Neural crest cell (in vitro differentiated cells): ENCODE results near the gene ZCCHC7. TPM values are rescaled to one million over a fixed set of nuclear protein-coding genes. Genes with fewer than 3 reads are reported as not detected.

ENCODE experiments used
- DNase-seq: peaks from one replicate; pipeline ENCODE4 v3.0.0; 2021; ENCODE audit warnings: low read depth, mixed read lengths, low spot score
- H3K27ac Mint-ChIP-seq: one replicate; pipeline ENCODE4 v1.8.0; 2021; ENCODE audit warnings: mild to moderate bottlenecking, mixed read lengths; ENCODE audit not compliant: unreplicated experiment
- H3K27me3 Mint-ChIP-seq: 2 replicates; pipeline ENCODE4 v1.8.0; 2021; ENCODE audit warnings: low read depth, mild to moderate bottlenecking, mixed read lengths
- H3K36me3 Mint-ChIP-seq: 2 replicates; pipeline ENCODE4 v1.8.0; 2021; ENCODE audit warnings: low read depth, mild to moderate bottlenecking, mixed read lengths
- H3K4me1 Mint-ChIP-seq: 2 replicates; pipeline ENCODE4 v1.8.0; 2021; ENCODE audit warnings: mixed read lengths
- H3K4me3 Mint-ChIP-seq: one replicate; pipeline ENCODE4 v1.8.0; 2021; ENCODE audit warnings: mild to moderate bottlenecking, mixed read lengths
- H3K9me3 Mint-ChIP-seq: 2 replicates; pipeline ENCODE4 v1.8.0; 2021; ENCODE audit warnings: mixed read lengths
- total RNA-seq: library from RNA; stranded (reverse); gene quantifications from 2 replicates; pipeline ENCODE4 v1.2.1, GENCODE V29; 2021
- TF ChIP-seq, protein P1 (sequence below): fragments of 200-600 bp; sonication (generic); conservative IDR thresholded peaks from 2 replicates; pipeline ENCODE4 v1.5.0; 2021; ENCODE audit warnings: antibody characterized with exemption, mild to moderate bottlenecking

Gene ZCCHC7
- total RNA-seq, 1 donor from 2014 or later, result 21.6 TPM

DNA sequence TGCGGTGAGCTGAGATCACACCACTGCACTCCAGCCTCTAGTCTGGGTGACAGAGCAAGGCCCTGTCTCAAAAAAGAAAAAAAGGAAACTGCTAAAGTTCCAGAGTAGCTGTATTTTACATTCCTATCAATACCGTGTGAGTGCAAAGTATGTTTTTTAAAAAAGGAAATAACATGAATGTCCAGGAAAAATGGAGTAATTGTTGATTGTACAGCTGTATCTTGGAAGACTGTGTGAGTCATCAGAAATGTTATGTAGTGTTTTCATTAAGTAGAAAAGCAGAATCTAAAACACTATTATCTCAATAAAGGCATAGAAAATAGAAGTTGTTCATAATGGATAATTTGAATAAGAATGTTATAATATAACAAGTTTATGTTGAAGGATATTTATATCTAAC, 53.9 kb downstream of the ZCCHC7 start:
- H3K9me3 Mint-ChIP-seq, result no peaks in the 10 kb centered on the region
- peaks cover 11% of the 10 kb centered on the region for H3K36me3 Mint-ChIP-seq
- no peak overlapping the region for H3K4me3 Mint-ChIP-seq
- TF ChIP-seq, protein P1, sequence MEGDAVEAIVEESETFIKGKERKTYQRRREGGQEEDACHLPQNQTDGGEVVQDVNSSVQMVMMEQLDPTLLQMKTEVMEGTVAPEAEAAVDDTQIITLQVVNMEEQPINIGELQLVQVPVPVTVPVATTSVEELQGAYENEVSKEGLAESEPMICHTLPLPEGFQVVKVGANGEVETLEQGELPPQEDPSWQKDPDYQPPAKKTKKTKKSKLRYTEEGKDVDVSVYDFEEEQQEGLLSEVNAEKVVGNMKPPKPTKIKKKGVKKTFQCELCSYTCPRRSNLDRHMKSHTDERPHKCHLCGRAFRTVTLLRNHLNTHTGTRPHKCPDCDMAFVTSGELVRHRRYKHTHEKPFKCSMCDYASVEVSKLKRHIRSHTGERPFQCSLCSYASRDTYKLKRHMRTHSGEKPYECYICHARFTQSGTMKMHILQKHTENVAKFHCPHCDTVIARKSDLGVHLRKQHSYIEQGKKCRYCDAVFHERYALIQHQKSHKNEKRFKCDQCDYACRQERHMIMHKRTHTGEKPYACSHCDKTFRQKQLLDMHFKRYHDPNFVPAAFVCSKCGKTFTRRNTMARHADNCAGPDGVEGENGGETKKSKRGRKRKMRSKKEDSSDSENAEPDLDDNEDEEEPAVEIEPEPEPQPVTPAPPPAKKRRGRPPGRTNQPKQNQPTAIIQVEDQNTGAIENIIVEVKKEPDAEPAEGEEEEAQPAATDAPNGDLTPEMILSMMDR, result no peak
- H3K27ac Mint-ChIP-seq, result no peak overlapping the region
- peaks cover 3% of the 10 kb centered on the region for H3K4me1 Mint-ChIP-seq
- DNase-seq, result no peak
- no peaks in the 10 kb centered on the region for H3K27me3 Mint-ChIP-seq

DNA sequence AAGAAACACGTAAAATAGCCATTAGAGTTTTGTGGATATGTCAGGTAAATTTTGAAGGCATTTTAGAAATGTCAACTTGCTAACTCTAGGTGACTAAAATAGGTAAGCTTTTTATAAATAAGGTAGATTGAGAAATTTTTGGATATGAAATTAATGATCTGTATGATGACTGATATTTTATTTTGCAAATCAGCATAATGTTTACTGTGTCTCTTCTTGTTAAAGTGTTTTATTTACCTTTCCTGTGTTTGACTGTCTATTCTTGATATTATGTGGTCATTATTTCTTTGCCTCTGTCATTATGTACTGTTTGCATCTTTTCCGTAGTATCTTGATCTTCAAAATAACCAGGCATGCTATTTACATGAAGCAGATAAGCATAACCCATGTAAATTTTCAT, 58.4 kb downstream of the ZCCHC7 start:
- Mint-ChIP-seq H3K36me3 (peaks cover 8% of the 10 kb centered on the region), H3K27ac (no peak overlapping the region), H3K9me3 (peaks cover 3% of the 10 kb centered on the region), H3K4me1 (peaks cover 4% of the 10 kb centered on the region), H3K4me3 (no peak overlapping the region), H3K27me3 (no peaks in the 10 kb centered on the region)
- TF ChIP-seq, protein P1, result no peak
- DNase-seq, result no peak

DNA sequence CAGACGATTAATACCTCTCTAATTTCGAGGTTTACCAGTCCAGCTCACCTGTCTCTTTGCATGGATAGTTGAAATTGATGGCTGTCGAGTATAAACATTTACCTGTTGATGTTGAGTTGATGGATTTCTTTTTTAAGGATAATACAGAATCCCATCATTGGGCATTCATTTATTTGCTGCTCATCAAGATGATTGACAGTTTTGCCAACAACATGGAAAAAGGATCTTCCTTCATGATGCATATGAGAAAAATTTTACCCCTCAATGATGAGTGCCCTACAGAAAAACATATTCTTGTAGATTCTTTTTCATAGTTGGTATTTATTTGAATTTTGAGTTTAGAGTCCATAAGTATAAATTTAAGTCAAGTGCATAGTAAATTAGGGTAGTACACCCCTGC, 59.2 kb downstream of the ZCCHC7 start:
- peaks cover 11% of the 10 kb centered on the region for H3K4me1 Mint-ChIP-seq
- TF ChIP-seq, protein P1, result no peak
- peaks cover 8% of the 10 kb centered on the region for H3K36me3 Mint-ChIP-seq
- H3K4me3 Mint-ChIP-seq, result no peak overlapping the region
- no peak for DNase-seq
- no peak overlapping the region for H3K27ac Mint-ChIP-seq
- H3K27me3 Mint-ChIP-seq, result no peaks in the 10 kb centered on the region
- peaks cover 3% of the 10 kb centered on the region for H3K9me3 Mint-ChIP-seq

DNA sequence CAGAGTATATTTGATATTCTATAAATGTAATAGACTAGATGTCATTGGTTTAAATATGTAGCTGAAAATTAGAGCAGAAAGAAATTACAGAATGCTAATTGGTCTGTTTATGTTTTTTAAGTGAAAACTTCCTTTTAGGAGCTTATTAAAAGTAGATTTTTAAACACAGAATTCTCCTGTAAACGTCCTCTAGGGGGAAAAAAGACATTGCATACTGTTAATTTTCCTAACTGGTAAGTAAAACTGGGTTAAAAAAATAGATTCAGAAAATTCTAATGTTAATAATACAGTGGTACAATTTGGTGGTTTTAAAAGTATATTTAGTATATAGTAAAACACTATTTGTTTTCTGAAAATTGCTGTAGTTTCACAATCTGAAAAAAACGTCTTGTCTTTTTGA, 59.8 kb downstream of the ZCCHC7 start:
- peaks cover 10% of the 10 kb centered on the region for H3K36me3 Mint-ChIP-seq
- H3K4me3 Mint-ChIP-seq, result no peak overlapping the region
- DNase-seq, result no peak
- H3K4me1 Mint-ChIP-seq, result peaks cover 13% of the 10 kb centered on the region
- TF ChIP-seq, protein P1, result peak; percentile 44
- H3K27ac Mint-ChIP-seq, result no peak overlapping the region
- H3K27me3 Mint-ChIP-seq, result no peaks in the 10 kb centered on the region
- H3K9me3 Mint-ChIP-seq, result peaks cover 3% of the 10 kb centered on the region

DNA sequence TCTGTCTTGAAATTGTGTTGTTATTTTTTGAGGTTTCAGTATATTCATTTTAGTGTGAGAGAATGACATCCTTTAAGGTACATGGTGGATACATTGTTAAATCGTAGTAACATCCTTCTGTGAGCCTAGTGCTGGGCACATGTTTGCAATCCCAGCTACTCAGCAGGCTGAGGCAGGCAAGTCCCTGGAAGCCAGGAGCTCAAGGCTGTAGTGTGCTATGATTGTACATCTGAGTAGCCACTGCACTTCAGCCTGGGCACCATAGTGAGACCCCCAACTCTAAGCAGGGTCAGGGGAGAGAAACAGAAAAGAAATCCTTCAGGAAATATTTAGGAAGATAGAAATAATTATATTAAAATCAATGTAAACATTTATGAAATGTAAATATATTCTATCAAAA, 62.3 kb downstream of the ZCCHC7 start:
- TF ChIP-seq, protein P1, result no peak
- Mint-ChIP-seq H3K4me1 (peaks cover 13% of the 10 kb centered on the region), H3K4me3 (no peak overlapping the region), H3K27me3 (no peaks in the 10 kb centered on the region), H3K36me3 (peaks cover 12% of the 10 kb centered on the region), H3K9me3 (peaks cover 3% of the 10 kb centered on the region), H3K27ac (no peak overlapping the region)
- DNase-seq, result no peak
